GM21786 (cell line): Measurements from ENCODE around the gene ELP2.
"Not testable (repeated sequence)": the region's sequence is repeated elsewhere in the genome, so short reads cannot be mapped to it uniquely, and the experiment has no call there.

Experiments used
- ATAC-seq: cut with Tn5 transposase; IDR thresholded peaks from one replicate; pipeline ENCODE4 v1.9.1; 2021; ENCODE audit not compliant: unreplicated experiment

Gene ELP2

GRCh38 chr18:36187193-36187825 is 57.6 kb downstream of the ELP2 start, which contains the start of gene MOCOS:
Gene MOCOS (plus strand): TSS chr18:36187497. CDS start chr18:36187540, 43 bp downstream.
- ATAC-seq: peak; percentile 78

GRCh38 chr18:36187826-36188721 is 58.4 kb downstream of the ELP2 start:
- no peak for ATAC-seq

- no peak for ATAC-seq
These were observed 59.2 kb downstream of the ELP2 start for GRCh38 chr18:36188916-36189315.

GRCh38 chr18:36189486-36189885 is 59.8 kb downstream of the ELP2 start:
- no peak for ATAC-seq

- no peak for ATAC-seq
These were observed 61.6 kb downstream of the ELP2 start for GRCh38 chr18:36191286-36191685.

GRCh38 chr18:36191711-36192110 is 62.0 kb downstream of the ELP2 start:
- ATAC-seq: no peak

GRCh38 chr18:36194600-36195315 is 65.1 kb downstream of the ELP2 start:
- ATAC-seq: no peak

- no peak for ATAC-seq
These were observed 65.9 kb downstream of the ELP2 start for GRCh38 chr18:36195427-36196122.

GRCh38 chr18:36196238-36196995 is 66.7 kb downstream of the ELP2 start:
- no peak for ATAC-seq

- ATAC-seq: no peak
These were observed 67.9 kb downstream of the ELP2 start for GRCh38 chr18:36197511-36198166.

GRCh38 chr18:36199691-36200295 is 70.1 kb downstream of the ELP2 start:
- ATAC-seq: no peak

GRCh38 chr18:36200354-36200771 is 70.7 kb downstream of the ELP2 start:
- ATAC-seq: no peak

- no peak for ATAC-seq
These were observed 72.1 kb downstream of the ELP2 start for GRCh38 chr18:36201765-36202164.

- ATAC-seq: no peak
These were observed 73.7 kb downstream of the ELP2 start for GRCh38 chr18:36203360-36203895.

GRCh38 chr18:36205166-36205565 is 75.5 kb downstream of the ELP2 start:
- no peak for ATAC-seq

GRCh38 chr18:36207303-36207702 is 77.6 kb downstream of the ELP2 start:
- no peak for ATAC-seq

- ATAC-seq: not testable (repeated sequence)
These were observed 78.3 kb downstream of the ELP2 start for GRCh38 chr18:36207969-36208368.

- ATAC-seq: no peak
These were observed 81.9 kb downstream of the ELP2 start for GRCh38 chr18:36211612-36212065.
